GM18505 (cell line): ENCODE results near the gene SLC25A29.
A peak's percentile ranks its signal among the peaks of the same experiment; 100 is the strongest.
"Not testable (repeated sequence)": the region's sequence is repeated elsewhere in the genome, so short reads cannot be mapped to it uniquely, and the experiment has no call there.

Experiments used
- ATAC-seq: cut with Tn5 transposase; IDR thresholded peaks from one replicate; pipeline ENCODE4 v1.9.1; 2021; ENCODE audit not compliant: unreplicated experiment
- POLR2A ChIP-seq: IDR thresholded peaks from 4 replicates; pipeline ENCODE4 v1.6.1; 2011; ENCODE audit warnings: borderline replicate concordance; ENCODE audit not compliant: insufficient read depth, insufficient read length; ENCODE audit errors: extremely low read depth

Gene SLC25A29

DNA sequence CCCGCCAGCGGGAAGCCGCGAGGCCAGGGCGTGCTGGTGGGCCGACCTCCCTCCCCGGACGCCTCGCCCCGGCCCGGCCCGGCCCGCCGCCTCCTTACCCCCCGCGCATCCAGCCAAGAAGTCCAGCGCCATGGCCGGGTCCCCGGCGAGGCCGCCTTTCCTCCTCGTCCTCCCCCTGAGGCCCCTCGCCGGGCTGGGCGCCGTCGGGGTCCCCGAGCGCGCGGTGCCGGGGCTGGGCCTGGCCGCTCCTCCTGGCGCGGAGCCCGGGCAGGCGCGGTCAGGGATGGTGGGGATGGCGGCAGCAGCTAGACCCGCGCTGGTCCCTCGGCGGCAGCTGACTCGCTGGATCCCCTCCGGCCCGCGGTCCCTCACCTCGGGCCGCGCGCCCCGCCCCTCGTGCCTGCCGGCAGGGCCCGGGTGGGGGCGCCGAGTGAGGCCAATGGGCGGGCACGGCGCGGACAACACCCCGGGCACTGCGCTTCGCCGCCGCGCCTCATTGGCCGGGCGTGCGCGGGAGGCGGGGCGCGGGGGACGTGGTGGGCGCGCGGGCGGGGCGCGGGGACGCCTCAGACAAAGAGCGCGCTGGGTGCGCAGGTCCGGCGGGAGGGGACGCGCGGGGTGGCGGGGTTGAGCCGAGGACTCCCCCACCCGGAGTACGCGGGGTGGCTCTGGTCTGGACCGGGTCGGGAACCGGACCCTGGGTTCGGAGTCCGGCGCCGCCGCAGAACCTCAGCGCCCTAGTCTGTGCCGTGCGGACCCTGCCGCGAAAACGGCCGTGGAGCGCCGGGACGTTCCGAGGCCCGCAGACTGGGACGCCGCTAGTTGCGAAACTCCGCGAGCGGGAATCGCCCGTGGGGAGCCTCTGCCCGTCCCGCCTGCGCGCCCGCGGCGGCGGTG is at the start of gene SLC25A29:
SLC25A29 (minus strand) TSS at position 344 of the 897 bp plus-strand sequence; CDS start at position 132, 212 bp downstream.
- peak; percentile 78 for ATAC-seq
- TF ChIP-seq POLR2A = no peak

DNA sequence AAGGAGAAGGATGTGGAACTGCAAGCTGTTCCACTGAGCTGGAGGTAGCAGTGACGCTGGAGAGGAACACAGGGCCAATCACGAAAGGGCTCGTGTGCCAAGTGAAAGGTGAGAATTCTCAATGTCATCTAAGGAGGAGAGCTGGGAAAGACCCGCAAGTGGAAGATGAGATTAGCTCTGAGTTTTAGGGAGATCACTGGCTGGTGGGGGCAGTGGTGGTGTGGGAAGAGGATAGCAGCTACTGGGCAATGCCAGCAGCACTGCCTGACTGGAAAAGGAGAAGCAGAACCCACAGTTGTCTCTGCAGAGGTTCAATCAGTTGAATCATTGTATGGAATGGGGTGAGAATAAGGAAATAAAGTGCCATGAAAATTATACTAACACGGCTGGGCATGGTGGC is 44.7 kb upstream of the SLC25A29 start:
- ATAC-seq = no peak
- no peak for TF ChIP-seq POLR2A

GRCh38 chr14:100350276-100350926 is 44.2 kb upstream of the SLC25A29 start:
- TF ChIP-seq POLR2A = no peak
- ATAC-seq = no peak

DNA sequence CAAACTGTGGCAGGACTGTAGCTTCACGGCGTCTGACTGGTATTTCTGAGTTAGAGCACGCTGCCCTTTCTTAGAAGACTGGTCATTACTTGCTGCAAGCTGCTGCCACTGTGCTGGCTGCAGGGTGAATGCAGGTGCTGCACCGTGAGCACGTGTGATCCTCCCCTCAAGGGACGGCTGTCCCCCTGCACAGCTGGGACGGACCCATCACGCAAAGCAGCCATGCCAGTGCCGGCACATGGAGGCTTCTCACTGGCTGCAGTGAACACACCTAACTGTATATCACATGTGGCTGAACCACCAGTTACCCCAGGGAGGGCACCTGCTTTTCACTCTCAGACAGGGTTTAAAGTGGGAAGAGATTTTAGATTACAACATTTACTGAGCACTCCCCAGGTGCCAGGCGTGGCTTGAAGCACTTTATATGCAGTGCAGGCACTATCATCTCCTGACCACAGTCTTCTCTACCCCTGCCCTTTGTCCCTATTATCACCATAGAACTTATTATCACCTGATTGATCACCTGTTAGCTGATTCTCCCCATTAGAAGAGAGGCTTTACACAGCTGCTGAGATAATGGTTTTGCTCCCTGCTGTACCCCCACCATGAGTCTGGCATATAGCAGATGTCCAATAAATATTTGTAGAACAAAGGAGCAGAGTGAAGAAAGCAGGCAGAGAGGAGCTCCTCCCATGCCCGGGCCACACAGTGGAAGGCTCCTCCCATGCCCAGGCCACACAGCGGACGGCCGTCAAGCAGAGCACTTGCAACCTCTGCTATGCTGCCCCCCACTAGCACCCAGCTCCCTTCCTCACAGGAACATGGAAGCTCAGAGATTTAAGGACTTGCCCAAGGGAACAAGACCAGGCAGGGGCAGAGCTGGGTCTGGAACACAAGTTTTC is 42.8 kb upstream of the SLC25A29 start:
- no peak for ATAC-seq
- peak; percentile 30 for TF ChIP-seq POLR2A

GRCh38 chr14:100348253-100348729 is 42.0 kb upstream of the SLC25A29 start:
- TF ChIP-seq POLR2A = no peak
- no peak for ATAC-seq

DNA sequence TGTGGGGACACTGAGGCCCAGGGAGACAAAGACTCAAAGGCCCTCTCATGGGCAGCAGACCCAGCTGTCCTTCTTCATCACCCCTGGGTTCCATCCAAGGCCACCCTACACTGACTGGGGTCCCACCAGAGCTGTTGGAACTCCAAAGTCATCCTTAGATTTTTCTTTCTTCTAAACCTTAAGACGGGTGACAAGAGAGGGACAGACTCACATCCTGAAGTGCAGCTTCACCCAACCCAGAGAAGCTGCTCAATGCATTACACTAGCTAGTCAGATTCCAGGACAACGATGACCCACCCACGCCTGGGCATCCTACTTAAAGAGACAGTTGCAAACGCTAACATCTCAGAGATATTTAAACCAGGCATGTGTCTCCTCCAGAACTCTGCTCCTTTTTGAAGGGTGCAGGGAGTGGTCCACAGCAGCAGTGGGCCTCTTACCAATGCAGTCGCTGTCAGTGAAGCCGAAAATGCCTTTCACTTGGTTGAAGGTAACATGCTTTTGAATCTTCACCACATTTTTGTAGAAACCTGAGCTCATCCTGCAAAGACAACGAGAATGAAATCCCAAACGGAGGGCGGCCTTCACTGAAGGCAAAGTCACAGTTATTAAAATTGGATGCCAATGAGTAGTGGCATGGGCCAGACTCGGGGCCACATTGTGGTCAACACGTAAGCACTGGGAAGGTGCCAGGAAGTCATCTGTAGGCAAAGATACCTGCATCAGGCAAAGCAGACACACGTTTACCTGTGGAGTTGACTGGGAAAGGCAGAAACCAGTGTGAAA is 40.3 kb upstream of the SLC25A29 start:
- no peak for ATAC-seq
- no peak for TF ChIP-seq POLR2A

GRCh38 chr14:100345711-100346110 is 39.5 kb upstream of the SLC25A29 start:
- no peak for ATAC-seq
- TF ChIP-seq POLR2A = no peak

- not testable (repeated sequence) for ATAC-seq
Measured at GRCh38 chr14:100344657-100345056, 38.4 kb upstream of the SLC25A29 start.

DNA sequence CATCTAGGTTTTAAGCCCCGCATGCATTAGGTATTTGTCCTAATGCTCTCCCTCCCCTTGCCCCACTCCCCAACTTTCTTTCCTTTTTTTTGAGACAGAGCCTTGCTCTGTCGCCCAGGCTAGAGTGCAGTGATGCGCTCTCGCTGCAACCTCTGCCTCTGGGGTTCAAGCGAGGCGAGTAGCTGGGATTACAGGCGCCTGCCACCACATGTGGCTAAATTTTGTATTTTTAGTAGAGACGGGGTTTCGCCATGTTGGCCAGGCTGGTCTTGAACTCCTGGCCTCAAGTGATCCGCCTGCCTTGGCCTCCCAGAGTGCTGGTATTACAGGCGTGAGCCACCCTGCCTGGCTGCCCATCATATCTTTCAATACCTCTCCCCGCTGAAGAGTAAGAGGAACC is 36.6 kb upstream of the SLC25A29 start:
- ATAC-seq = not testable (repeated sequence)

- peak; percentile 12 for TF ChIP-seq POLR2A
Measured at GRCh38 chr14:100342195-100342594, 36.0 kb upstream of the SLC25A29 start.

GRCh38 chr14:100341301-100342031 is 35.2 kb upstream of the SLC25A29 start:
- peak; percentile 2 for TF ChIP-seq POLR2A
- peak; percentile 46 for ATAC-seq

More at GRCh38 chr14:100342195-100342594, 36.0 kb upstream of the SLC25A29 start:
- ATAC-seq = no peak

DNA sequence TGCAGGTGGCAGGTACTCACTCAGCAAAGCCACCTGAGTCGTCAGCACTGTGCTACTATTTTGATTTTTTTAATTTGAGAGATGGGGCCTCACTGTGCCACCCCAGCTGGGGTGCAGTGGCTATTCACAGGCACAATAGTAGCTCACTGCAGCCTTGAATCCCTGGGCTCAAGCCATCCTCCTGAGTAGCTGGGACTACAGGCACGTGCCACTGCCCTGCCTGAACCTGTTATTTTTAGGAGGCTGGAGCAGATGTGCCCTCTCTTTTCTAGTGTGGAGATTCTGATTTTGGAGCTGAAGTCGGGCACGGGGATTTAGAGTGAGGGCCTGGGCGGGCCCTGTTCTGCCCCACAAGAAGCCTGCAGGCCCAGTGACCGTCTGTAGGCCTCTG is 34.2 kb upstream of the SLC25A29 start:
- peak; percentile 5 for TF ChIP-seq POLR2A
- no peak for ATAC-seq
